Left ventricle myocardium inferior (tissue), 1 donor: ENCODE measurements around the gene KLHL18. TPM values are rescaled to one million over a fixed set of nuclear protein-coding genes. Genes with fewer than 3 reads are reported as not detected.

Source experiments
- DNase-seq: peaks from one replicate; pipeline ENCODE4 v3.0.0-alpha.2; 2020
- H3K27ac ChIP-seq: fragments of 200-600 bp; replicated peaks from 2 replicates; pipeline ENCODE4 v1.8.0; 2021
- H3K27me3 ChIP-seq: fragments of 200-600 bp; 2 replicates; pipeline ENCODE4 v1.8.0; 2021; ENCODE audit warnings: low read depth
- H3K36me3 ChIP-seq: fragments of 200-600 bp; 2 replicates; pipeline ENCODE4 v1.8.0; 2021
- H3K4me1 ChIP-seq: fragments of 200-600 bp; 2 replicates; pipeline ENCODE4 v1.8.0; 2021
- H3K4me3 ChIP-seq: fragments of 200-600 bp; 2 replicates; pipeline ENCODE4 v1.8.0; 2021; ENCODE audit warnings: mild to moderate bottlenecking, moderate library complexity
- H3K9me3 ChIP-seq: fragments of 200-600 bp; replicated peaks from 2 replicates; pipeline ENCODE4 v1.8.0; 2021
- intact Hi-C: fragments of 100-400 bp; cut with micrococcal nuclease; formaldehyde crosslinking; loops from one replicate; pipeline ENCODE4 v1.11.0; 2022
- long read RNA-seq: library from polyadenylated mRNA; unstranded; transcript quantifications from one replicate; pipeline ENCODE4 v2.0.0, GENCODE V29; 2021
- total RNA-seq: library from RNA; stranded (reverse); fragmentation: NEBNext Ultra II Directional; extraction: Animal tissue kit (Norgen Biotek cat#: 25700); gene quantifications from one replicate; pipeline ENCODE4 v1.2.1, GENCODE V29; 2021
- TF ChIP-seq, protein P1 (sequence below): fragments of 200-600 bp; IDR thresholded peaks from 2 replicates; pipeline ENCODE4 v1.8.0; 2021; ENCODE audit warnings: antibody characterized with exemption, mild to moderate bottlenecking, borderline replicate concordance
- donor health status: DM: no; HTN: yes; CAD: no; lungs with severe emphysema.

The KLHL18 gene
- total RNA-seq, result 54.7 TPM
- long read RNA-seq, full-length matches to known transcripts, result 42 of 61 reads
- long read RNA-seq, partial matches to known transcripts, result 2 of 61 reads
- long read RNA-seq, other reads (novel, unspliced or antisense), result 17 of 61 reads

DNA sequence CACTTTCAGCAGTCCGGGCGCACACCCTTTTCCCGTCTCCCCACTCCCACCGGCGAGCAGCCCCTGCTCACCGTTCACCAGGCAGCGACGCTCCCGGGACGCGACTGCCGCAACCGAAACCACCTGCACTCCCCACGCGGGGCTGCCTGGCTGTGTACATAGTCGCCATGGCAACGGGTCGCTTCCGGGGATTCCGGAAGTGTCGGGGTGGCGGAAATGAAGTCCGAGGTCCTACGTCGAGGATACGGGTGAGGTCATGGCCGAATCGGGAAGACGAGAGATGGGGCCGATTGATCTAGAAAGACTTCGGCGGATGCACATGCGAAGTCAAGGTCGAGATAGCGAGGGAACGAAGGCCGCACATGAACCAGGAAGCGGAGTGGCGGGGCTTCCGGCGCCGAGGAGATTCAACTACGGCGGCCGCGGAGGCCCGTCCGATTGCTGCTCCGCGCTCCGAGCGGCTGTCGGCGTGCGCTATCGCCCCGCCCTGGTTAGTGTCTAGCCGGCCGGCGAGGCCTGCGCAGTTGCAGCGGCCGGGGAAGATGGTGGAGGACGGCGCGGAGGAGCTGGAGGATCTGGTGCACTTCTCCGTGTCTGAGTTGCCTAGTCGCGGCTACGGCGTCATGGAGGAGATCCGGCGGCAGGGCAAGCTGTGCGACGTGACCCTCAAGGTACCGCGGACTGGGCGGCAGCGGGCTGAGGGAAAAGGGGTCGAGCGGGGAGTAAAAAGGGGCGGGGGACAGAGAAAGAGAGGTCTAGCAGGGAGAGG lies at the start of gene KLHL18, which contains the start of gene KIF9:
Gene KLHL18 (plus strand): TSS at position 521 of the 769 bp plus-strand sequence. CDS start 22 bp downstream, at position 543.
Gene KIF9 (minus strand): TSS at position 376 of the 769 bp plus-strand sequence. CDS start 5,425 bp downstream, outside the sequence.
- H3K4me3 ChIP-seq, result peak within 1 kb of the TSS; percentile 83
- peak; percentile 92 for DNase-seq
- TF ChIP-seq, protein P1, sequence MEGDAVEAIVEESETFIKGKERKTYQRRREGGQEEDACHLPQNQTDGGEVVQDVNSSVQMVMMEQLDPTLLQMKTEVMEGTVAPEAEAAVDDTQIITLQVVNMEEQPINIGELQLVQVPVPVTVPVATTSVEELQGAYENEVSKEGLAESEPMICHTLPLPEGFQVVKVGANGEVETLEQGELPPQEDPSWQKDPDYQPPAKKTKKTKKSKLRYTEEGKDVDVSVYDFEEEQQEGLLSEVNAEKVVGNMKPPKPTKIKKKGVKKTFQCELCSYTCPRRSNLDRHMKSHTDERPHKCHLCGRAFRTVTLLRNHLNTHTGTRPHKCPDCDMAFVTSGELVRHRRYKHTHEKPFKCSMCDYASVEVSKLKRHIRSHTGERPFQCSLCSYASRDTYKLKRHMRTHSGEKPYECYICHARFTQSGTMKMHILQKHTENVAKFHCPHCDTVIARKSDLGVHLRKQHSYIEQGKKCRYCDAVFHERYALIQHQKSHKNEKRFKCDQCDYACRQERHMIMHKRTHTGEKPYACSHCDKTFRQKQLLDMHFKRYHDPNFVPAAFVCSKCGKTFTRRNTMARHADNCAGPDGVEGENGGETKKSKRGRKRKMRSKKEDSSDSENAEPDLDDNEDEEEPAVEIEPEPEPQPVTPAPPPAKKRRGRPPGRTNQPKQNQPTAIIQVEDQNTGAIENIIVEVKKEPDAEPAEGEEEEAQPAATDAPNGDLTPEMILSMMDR, result no peak
- peak within 1 kb of the TSS; percentile 93 for H3K27ac ChIP-seq
- H3K27me3 ChIP-seq, result no peaks in the 10 kb centered on the region
- intact Hi-C loops, result no loop called here
- H3K4me1 ChIP-seq, result peaks cover 47% of the 10 kb centered on the region
- H3K36me3 ChIP-seq, result peaks cover 10% of the 10 kb centered on the region
- H3K9me3 ChIP-seq, result no peaks in the 10 kb centered on the region

DNA sequence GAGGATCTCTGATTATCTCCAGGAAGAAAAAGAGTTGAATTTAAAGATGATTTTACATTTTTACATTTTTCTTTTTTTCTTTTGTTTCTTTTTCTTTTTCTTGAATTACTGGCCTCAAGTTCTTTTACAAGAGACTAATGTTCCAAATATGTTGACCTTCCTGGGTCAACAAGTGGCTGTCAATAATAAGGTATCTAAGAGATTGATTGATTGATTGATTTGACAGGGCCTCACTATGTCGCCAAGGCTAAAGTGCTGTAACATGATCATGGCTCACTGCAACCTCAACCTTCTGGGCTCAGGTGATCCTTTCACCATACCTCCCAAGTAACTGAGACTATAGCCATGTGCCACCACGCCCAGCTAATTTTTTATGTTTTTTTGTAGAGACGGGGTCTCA lies 44.7 kb upstream of the KLHL18 start:
- TF ChIP-seq, protein P1, result no peak
- DNase-seq, result no peak
- H3K4me1 ChIP-seq, result no peaks in the 10 kb centered on the region
- no peaks in the 10 kb centered on the region for H3K9me3 ChIP-seq
- no peak overlapping the region for H3K4me3 ChIP-seq
- H3K27ac ChIP-seq, result no peak overlapping the region
- H3K36me3 ChIP-seq, result no peaks in the 10 kb centered on the region
- H3K27me3 ChIP-seq, result no peaks in the 10 kb centered on the region
- intact Hi-C loops, result no loop called here

DNA sequence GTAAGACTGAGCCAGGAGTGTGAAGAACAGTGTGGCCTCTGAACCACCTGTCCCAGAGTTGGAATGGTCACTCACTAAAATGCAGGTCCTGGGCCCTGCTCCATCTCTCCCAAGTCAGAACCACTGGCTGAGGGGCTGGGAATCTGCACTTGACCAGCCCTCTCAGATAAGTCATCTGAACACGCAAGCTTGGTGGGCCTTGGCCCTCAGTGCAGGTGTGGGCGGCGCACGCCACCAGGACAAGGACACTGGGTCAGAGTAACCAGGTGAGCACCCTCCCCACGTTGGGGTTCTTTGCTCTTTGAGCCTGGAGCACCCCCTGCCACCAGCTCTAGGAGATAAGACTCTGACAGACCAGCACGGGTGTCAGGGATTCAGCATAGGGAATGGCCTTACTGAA lies 42.8 kb upstream of the KLHL18 start:
- H3K27me3 ChIP-seq, result no peaks in the 10 kb centered on the region
- H3K27ac ChIP-seq, result no peak overlapping the region
- H3K36me3 ChIP-seq, result no peaks in the 10 kb centered on the region
- intact Hi-C loops, result no loop called here
- no peaks in the 10 kb centered on the region for H3K4me1 ChIP-seq
- no peak for DNase-seq
- H3K4me3 ChIP-seq, result no peak overlapping the region
- TF ChIP-seq, protein P1, result no peak
- no peaks in the 10 kb centered on the region for H3K9me3 ChIP-seq

DNA sequence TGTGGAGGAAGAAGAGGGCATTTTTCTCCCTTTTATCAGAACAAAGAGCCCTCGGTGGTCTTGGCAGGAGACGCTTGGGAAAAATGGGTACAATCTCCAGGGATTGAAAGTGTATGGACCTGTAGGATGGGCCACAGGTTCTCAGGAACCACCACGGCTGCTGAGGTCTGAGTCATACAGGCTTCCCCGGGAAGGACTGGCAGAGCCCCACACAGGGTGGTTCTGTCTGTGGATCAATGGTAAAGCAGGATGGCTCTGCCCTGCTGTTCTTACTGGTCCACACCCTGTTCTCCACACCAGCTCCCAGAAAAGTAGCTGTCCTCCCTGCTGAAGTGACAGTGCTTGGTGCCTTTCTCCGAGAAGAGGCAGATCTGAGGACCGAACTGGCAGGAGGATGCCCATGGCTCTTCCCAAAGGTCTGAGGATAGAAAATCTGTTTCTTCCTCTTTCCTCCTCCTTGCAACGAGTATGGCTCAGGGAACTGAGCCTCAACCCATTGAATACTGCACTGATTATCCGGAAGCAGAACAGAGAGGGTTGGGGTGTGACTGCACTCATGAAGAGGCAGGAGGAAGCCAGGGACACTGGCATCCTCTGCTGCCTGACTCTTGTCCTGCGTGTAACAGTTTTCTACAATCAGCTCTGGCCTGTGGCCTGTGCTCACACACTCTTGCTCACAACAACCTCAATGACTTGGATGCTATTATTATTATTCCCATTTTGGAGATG lies 39.2 kb upstream of the KLHL18 start:
- intact Hi-C loops, result no loop called here
- Histone ChIP-seq H3K4me3 (no peak overlapping the region), H3K27ac (no peak overlapping the region), H3K27me3 (no peaks in the 10 kb centered on the region), H3K36me3 (no peaks in the 10 kb centered on the region), H3K4me1 (no peaks in the 10 kb centered on the region), H3K9me3 (no peaks in the 10 kb centered on the region)
- TF ChIP-seq, protein P1, result no peak
- no peak for DNase-seq

DNA sequence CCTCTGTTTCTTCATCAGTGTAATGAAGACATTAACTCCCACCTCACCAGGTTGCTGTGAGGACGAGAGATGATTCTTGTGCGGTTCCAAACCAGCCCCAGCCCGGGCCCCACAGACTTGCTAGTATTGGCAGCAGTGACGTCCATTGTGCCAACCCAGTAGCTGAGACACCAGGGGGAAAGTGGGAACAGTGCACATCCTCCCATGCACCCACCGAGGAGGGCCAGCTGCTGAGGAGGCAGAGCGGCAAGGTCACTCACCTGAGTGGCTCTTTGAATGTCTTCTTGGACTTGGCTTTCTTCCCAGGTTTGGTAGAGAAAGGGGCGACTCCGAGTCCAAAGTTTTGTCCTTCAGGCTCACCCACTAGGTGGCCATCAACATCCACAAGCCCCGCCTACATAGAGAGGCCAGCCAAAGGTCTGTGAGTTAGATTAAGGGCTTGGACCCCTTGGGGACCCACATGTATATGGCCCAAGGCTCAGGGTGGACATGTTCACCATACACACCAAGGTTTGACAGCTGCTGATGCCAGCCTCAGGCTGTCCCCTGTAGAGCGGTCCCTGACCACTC lies 38.1 kb upstream of the KLHL18 start:
- Histone ChIP-seq H3K9me3 (no peaks in the 10 kb centered on the region), H3K4me1 (no peaks in the 10 kb centered on the region), H3K27ac (no peak overlapping the region), H3K27me3 (no peaks in the 10 kb centered on the region), H3K4me3 (no peak overlapping the region), H3K36me3 (no peaks in the 10 kb centered on the region)
- DNase-seq, result no peak
- intact Hi-C loops, result no loop called here
- TF ChIP-seq, protein P1, result no peak
